HEK293 (cell line): Measurements from ENCODE around the gene KDM4B.

Source experiments
- CTCF ChIA-PET: fragments of 350-600 bp; formaldehyde crosslinking; extraction: SDS; loops from one replicate; lab custom pipeline; 2021; ENCODE audit warnings: antibody characterized with exemption; lab: Yijun Ruan, JAX
- POLR2A ChIA-PET: fragments of 300-600 bp; formaldehyde crosslinking; extraction: SDS; loops from one replicate; lab custom pipeline; 2020; ENCODE audit warnings: antibody characterized with exemption, inconsistent platforms; lab: Yijun Ruan, JAX
- H3K27ac ChIP-seq: fragments of 200-500 bp; sonication (Bioruptor generic); 2 replicates; pipeline ENCODE4 v1.5.1; 2014; ENCODE audit warnings: low read depth, low read length, control low read depth, inconsistent platforms; ENCODE audit errors: extremely low read depth
- H3K36me3 ChIP-seq, 2 experiments: fragments of 200-500 bp in 1 of 2; sonication (Bioruptor generic) in 1 of 2; 1 replicate in 1 of 2; 2 replicates in 1 of 2; pipeline ENCODE4 v1.5.1; 2014 to 2017; ENCODE audit warnings: inconsistent platforms in 2 of 2, low read length in 2 of 2; ENCODE audit not compliant: control insufficient read depth in 2 of 2, insufficient read depth in 1 of 2
- H3K4me1 ChIP-seq: fragments of 200-500 bp; sonication (Bioruptor generic); 2 replicates; pipeline ENCODE4 v1.5.1; 2014; ENCODE audit warnings: mild to moderate bottlenecking, low read length, inconsistent platforms; ENCODE audit not compliant: control insufficient read depth, insufficient read depth
- H3K4me3 ChIP-seq: 2 replicates; pipeline ENCODE4 v1.5.1; 2011; ENCODE audit warnings: low read depth, mild to moderate bottlenecking, control low read depth, low read length, moderate library complexity
- H3K9me3 ChIP-seq: fragments of 200-500 bp; sonication (Bioruptor generic); 2 replicates; pipeline ENCODE4 v1.5.1; 2014; ENCODE audit warnings: low read depth, low read length, inconsistent platforms; ENCODE audit not compliant: control insufficient read depth, insufficient read depth
- FEZF1 ChIP-seq: fragments of 450-650 bp; formaldehyde crosslinking; IDR thresholded peaks from 2 replicates; pipeline ENCODE4 v1.5.1; 2016; ENCODE audit warnings: missing biosample characterization, missing genetic modification characterization
- KLF16 ChIP-seq: fragments of 450-650 bp; formaldehyde crosslinking; IDR thresholded peaks from 2 replicates; pipeline ENCODE4 v1.5.1; 2017; ENCODE audit warnings: missing biosample characterization, missing genetic modification characterization
- SALL2 ChIP-seq: fragments of 450-650 bp; formaldehyde crosslinking; IDR thresholded peaks from 2 replicates; pipeline ENCODE4 v1.5.0; 2017; ENCODE audit warnings: missing biosample characterization, mild to moderate bottlenecking, missing genetic modification characterization, borderline replicate concordance
- ZBTB48 ChIP-seq: fragments of 450-650 bp; formaldehyde crosslinking; IDR thresholded peaks from 2 replicates; pipeline ENCODE4 v1.5.1; 2016; ENCODE audit warnings: missing biosample characterization, missing genetic modification characterization
- ZBTB6 ChIP-seq: fragments of 450-650 bp; formaldehyde crosslinking; IDR thresholded peaks from 2 replicates; pipeline ENCODE4 v1.5.1; 2017; ENCODE audit warnings: missing biosample characterization, missing genetic modification characterization
- ZNF132 ChIP-seq: fragments of 450-650 bp; formaldehyde crosslinking; IDR thresholded peaks from 2 replicates; pipeline ENCODE4 v1.5.1; 2017; ENCODE audit warnings: missing biosample characterization, missing genetic modification characterization, borderline replicate concordance
- ZNF155 ChIP-seq: fragments of 450-650 bp; formaldehyde crosslinking; IDR thresholded peaks from 2 replicates; pipeline ENCODE4 v1.5.1; 2016; ENCODE audit warnings: missing biosample characterization, missing genetic modification characterization
- ZNF2 ChIP-seq: fragments of 450-650 bp; formaldehyde crosslinking; IDR thresholded peaks from 2 replicates; pipeline ENCODE4 v1.5.1; 2016; ENCODE audit warnings: missing biosample characterization, missing genetic modification characterization
- ZNF202 ChIP-seq: fragments of 450-650 bp; formaldehyde crosslinking; IDR thresholded peaks from 2 replicates; pipeline ENCODE4 v1.5.1; 2016; ENCODE audit warnings: missing biosample characterization, missing genetic modification characterization, borderline replicate concordance
- ZNF211 ChIP-seq: fragments of 450-650 bp; formaldehyde crosslinking; IDR thresholded peaks from 2 replicates; pipeline ENCODE4 v1.5.1; 2016; ENCODE audit warnings: low read depth, missing biosample characterization, missing genetic modification characterization
- ZNF214 ChIP-seq: fragments of 450-650 bp; formaldehyde crosslinking; IDR thresholded peaks from 2 replicates; pipeline ENCODE4 v1.5.1; 2017; ENCODE audit warnings: missing biosample characterization, mild to moderate bottlenecking, missing genetic modification characterization, borderline replicate concordance
- ZNF223 ChIP-seq: fragments of 450-650 bp; formaldehyde crosslinking; IDR thresholded peaks from 2 replicates; pipeline ENCODE4 v1.5.1; 2016; ENCODE audit warnings: missing biosample characterization, missing genetic modification characterization
- ZNF341 ChIP-seq: fragments of 450-650 bp; formaldehyde crosslinking; IDR thresholded peaks from 2 replicates; pipeline ENCODE4; 2016; ENCODE audit warnings: low read depth, missing biosample characterization, missing genetic modification characterization
- ZNF362 ChIP-seq: fragments of 450-650 bp; formaldehyde crosslinking; IDR thresholded peaks from 2 replicates; pipeline ENCODE4 v1.5.1; 2016; ENCODE audit warnings: missing biosample characterization, missing genetic modification characterization
- ZNF394 ChIP-seq: fragments of 450-650 bp; formaldehyde crosslinking; IDR thresholded peaks from 2 replicates; pipeline ENCODE4 v1.5.1; 2016; ENCODE audit warnings: missing biosample characterization, missing genetic modification characterization, mild to moderate bottlenecking, moderate library complexity, borderline replicate concordance
- ZNF433 ChIP-seq: fragments of 450-650 bp; formaldehyde crosslinking; IDR thresholded peaks from 2 replicates; pipeline ENCODE4 v1.5.1; 2016; ENCODE audit warnings: missing biosample characterization, missing genetic modification characterization, low read depth
- ZNF510 ChIP-seq: fragments of 450-650 bp; formaldehyde crosslinking; IDR thresholded peaks from 2 replicates; pipeline ENCODE4 v1.5.1; 2018; ENCODE audit warnings: mild to moderate bottlenecking, missing genetic modification characterization, missing biosample characterization; ENCODE audit not compliant: insufficient replicate concordance
- ZNF513 ChIP-seq: fragments of 450-650 bp; IDR thresholded peaks from 2 replicates; pipeline ENCODE4 v1.5.1; 2018; ENCODE audit warnings: missing biosample characterization, missing genetic modification characterization
- ZNF558 ChIP-seq: fragments of 450-650 bp; formaldehyde crosslinking; IDR thresholded peaks from 2 replicates; pipeline ENCODE4 v1.5.1; 2016; ENCODE audit warnings: missing biosample characterization, missing genetic modification characterization
- ZNF658 ChIP-seq: fragments of 450-650 bp; formaldehyde crosslinking; IDR thresholded peaks from 2 replicates; pipeline ENCODE4; 2016; ENCODE audit warnings: missing biosample characterization, missing genetic modification characterization
- ZNF664 ChIP-seq: fragments of 450-650 bp; formaldehyde crosslinking; IDR thresholded peaks from 2 replicates; pipeline ENCODE4 v1.5.1; 2016; ENCODE audit warnings: missing biosample characterization, missing genetic modification characterization
- ZNF670 ChIP-seq: fragments of 450-650 bp; formaldehyde crosslinking; IDR thresholded peaks from 2 replicates; pipeline ENCODE4 v1.5.1; 2016; ENCODE audit warnings: missing biosample characterization, missing genetic modification characterization, low read depth
- ZNF776 ChIP-seq: fragments of 450-650 bp; formaldehyde crosslinking; IDR thresholded peaks from 2 replicates; pipeline ENCODE4 v1.5.0; 2017; ENCODE audit warnings: missing biosample characterization, missing genetic modification characterization, borderline replicate concordance
- ZSCAN16 ChIP-seq: fragments of 450-650 bp; formaldehyde crosslinking; IDR thresholded peaks from 2 replicates; pipeline ENCODE4 v1.5.1; 2016; ENCODE audit warnings: missing biosample characterization, missing genetic modification characterization
- ZSCAN18 ChIP-seq: fragments of 450-650 bp; formaldehyde crosslinking; IDR thresholded peaks from 2 replicates; pipeline ENCODE4 v1.5.1; 2016; ENCODE audit warnings: missing biosample characterization, missing genetic modification characterization
- ZSCAN30 ChIP-seq: fragments of 450-650 bp; IDR thresholded peaks from 2 replicates; pipeline ENCODE4 v1.5.1; 2018; ENCODE audit warnings: missing biosample characterization, mild to moderate bottlenecking, missing genetic modification characterization, moderate library complexity

The KDM4B gene

GRCh38 chr19:5149508-5149907 is 180.6 kb downstream of the KDM4B start:
- ChIA-PET CTCF (interaction anchor here (0.5 to 0.6 kb wide), 3 partner anchors 14 to 214 kb away, joined by 3 to 5 read pairs (median 3); no protein-coding TSS in a partner anchor), POLR2A (no interaction called here)
- Histone ChIP-seq H3K4me1 (no peaks in the 10 kb centered on the region), H3K9me3 (no peaks in the 10 kb centered on the region), H3K27ac (no peak overlapping the region), H3K36me3 (peaks cover 4 to 19% of the 10 kb centered on the region in 2 experiments; a peak in 2 of 3 replicates), H3K4me3 (no peak overlapping the region)
- TF ChIP-seq ZNF132 (tag by site-specific recombination) = no peak
- no peak for TF ChIP-seq ZNF776
- no peak for TF ChIP-seq ZNF510 (tag by site-specific recombination)
- no peak for TF ChIP-seq ZNF211 (tag by site-specific recombination)
- TF ChIP-seq ZNF341 (tag by site-specific recombination) = no peak
- TF ChIP-seq ZNF2 (tag by site-specific recombination) = no peak
- TF ChIP-seq ZNF670 = no peak
- TF ChIP-seq ZNF658 (tag by site-specific recombination) = no peak
- no peak for TF ChIP-seq ZSCAN16 (tag by site-specific recombination)
- no peak for TF ChIP-seq ZBTB6
- TF ChIP-seq FEZF1 = no peak
- no peak for TF ChIP-seq ZNF513 (tag by site-specific recombination)

- ChIA-PET CTCF (interaction anchor here (0.5 to 0.8 kb wide), 3 partner anchors 13 to 169 kb away, joined by 3 to 5 read pairs (median 4); no protein-coding TSS in a partner anchor), POLR2A (no interaction called here)
- H3K4me3 ChIP-seq = no peak overlapping the region
These were observed 181.3 kb downstream of the KDM4B start for GRCh38 chr19:5149932-5150901.

More at GRCh38 chr19:5149932-5150901, 181.3 kb downstream of the KDM4B start:
- TF ChIP-seq ZBTB48 (tag by site-specific recombination) (no peak), SALL2 (tag by site-specific recombination) (no peak), ZNF433 (tag by site-specific recombination) (no peak), ZNF558 (tag by site-specific recombination) (no peak), ZSCAN18 (tag by site-specific recombination) (no peak), ZSCAN30 (tag by site-specific recombination) (no peak), ZNF202 (tag by site-specific recombination) (no peak), ZNF394 (no peak), ZNF214 (tag by site-specific recombination) (no peak), ZNF664 (tag by site-specific recombination) (no peak), FEZF1 (no peak), ZNF155 (no peak), ZNF223 (no peak), ZNF362 (tag by site-specific recombination) (no peak), KLF16 (tag by site-specific recombination) (no peak)
- Histone ChIP-seq H3K4me1 (no peaks in the 10 kb centered on the region), H3K9me3 (no peaks in the 10 kb centered on the region), H3K36me3 (peaks cover 4 to 16% of the 10 kb centered on the region in 2 experiments; a peak in 2 of 3 replicates), H3K27ac (no peak overlapping the region)
